GM21360 (cell line): Measurements from ENCODE around the gene TIPIN.
"Not testable (repeated sequence)": the region's sequence is repeated elsewhere in the genome, so short reads cannot be mapped to it uniquely, and the experiment has no call there.

ENCODE experiments used
- ATAC-seq: cut with Tn5 transposase; IDR thresholded peaks from one replicate; pipeline ENCODE4 v1.9.1; 2021; ENCODE audit warnings: mild to moderate bottlenecking, moderate library complexity; ENCODE audit not compliant: unreplicated experiment

The TIPIN gene

DNA sequence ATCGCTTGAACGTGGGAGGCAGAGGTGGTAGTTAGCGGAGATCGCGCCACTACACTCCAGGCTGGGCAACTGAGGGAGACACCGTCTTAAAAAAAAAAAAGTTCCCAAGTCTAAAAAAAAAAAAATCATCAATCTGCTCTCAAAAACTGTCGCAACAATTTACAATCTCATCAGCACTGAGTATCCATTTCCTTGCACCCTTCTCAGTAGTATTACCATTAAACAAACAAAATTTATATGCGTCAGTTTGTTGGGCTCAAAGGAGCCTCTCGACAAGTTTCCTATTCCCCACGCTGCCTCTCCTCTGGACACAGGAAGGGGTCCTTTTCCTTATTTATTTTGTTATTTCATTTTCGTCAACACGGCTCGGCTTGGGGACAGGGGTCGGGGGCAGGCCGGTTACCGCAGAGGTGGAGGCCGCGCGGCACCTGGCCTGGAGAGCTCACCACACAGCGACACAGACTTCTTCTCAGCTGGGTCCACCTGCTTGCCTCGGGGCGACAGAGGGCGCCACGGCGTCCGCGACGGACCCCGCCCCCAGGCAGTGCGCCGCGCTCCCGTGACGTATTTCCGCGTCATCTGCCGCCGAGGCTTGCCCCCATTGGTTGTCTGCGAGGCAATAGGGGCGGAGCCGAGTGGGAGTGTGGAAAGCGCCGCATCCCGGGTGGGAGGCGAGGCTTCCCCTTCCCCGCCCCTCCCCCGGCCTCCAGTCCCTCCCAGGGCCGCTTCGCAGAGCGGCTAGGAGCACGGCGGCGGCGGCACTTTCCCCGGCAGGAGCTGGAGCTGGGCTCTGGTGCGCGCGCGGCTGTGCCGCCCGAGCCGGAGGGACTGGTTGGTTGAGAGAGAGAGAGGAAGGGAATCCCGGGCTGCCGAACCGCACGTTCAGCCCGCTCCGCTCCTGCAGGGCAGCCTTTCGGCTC, 30.0 kb upstream of the TIPIN start, which contains the start of gene MAP2K1:
TSS of gene MAP2K1 (plus strand) at position 709 of the 920 bp plus-strand sequence. CDS start 436 bp downstream, outside the sequence.
- peak; percentile 78 for ATAC-seq

DNA sequence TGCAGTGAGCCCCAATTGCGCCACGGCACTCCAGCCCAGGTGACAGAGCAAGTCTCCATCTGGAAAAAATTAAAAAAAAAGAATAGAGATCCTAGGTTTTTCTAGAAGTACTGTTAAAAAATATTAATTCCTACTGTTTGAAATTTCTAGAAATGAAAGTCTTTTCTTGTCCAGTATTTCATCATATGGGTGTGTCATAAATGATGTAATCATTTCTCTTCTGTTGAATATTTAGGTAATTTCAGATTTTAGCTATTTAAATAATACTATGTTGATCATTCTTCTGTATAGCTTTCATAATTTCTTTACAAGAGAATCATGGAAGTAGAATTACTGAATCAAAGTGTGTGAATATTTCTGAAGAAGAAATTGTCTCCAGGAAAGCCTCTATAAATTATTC, 24.9 kb upstream of the TIPIN start:
- not testable (repeated sequence) for ATAC-seq

DNA sequence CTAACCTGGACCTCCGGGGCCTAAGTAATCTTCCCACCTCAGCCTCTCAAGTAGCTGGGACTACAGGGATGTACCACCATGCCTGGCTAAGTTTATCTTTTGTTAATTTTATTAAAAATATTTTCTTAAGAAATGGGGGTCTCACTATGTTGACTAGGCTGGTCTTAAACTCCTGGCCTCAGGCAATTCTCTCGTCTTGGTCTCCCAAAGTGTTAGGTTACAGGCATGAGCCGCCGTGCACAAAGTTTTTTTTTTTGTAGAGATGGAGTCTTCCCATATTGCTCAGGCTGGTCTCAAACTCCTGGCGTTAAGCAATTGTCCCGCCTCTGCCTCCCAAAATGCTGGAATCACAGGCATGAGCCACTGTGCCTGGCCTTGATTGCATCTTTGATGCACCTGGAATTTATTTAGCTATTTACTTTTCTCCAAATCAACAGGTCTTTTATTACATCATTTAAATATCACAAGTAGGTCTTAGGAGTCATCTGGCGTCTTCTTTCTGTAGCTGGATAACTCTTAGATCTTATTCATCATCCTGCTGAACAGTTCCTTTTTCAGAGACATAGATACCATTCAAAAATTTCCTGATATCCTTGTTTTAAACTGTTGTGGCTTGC, 22.4 kb upstream of the TIPIN start:
- ATAC-seq, result no peak

GRCh38 chr15:66374179-66374578, 17.7 kb upstream of the TIPIN start:
- no peak for ATAC-seq

GRCh38 chr15:66369773-66370651, 13.5 kb upstream of the TIPIN start:
- ATAC-seq, result no peak

DNA sequence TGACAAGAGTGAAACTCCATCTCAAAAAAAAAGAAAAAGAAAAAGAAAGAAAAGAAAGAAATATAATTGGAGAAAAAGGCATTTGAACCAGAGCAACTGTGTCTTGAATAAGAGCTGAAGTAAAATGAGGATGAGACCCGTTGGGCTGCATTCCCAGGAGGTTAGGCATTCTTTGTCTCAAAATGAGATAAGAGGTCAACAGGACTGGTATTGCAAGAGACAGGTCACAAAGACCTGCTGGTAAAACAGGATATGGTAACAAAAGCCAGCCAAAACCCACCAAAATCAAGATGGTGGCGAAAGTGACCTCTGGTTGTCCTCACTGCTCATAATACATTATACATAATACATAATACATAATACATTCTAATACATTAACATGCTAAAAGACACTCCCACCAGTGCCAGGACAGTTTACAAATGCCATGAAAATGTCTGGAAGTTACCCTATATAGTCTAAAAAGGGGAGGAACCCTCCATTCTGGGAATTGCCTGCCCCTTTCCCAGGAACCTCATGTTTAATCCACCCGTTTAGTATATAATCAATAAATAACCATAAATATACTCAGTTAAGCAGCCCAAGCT, 8.6 kb upstream of the TIPIN start:
- ATAC-seq, result no peak

DNA sequence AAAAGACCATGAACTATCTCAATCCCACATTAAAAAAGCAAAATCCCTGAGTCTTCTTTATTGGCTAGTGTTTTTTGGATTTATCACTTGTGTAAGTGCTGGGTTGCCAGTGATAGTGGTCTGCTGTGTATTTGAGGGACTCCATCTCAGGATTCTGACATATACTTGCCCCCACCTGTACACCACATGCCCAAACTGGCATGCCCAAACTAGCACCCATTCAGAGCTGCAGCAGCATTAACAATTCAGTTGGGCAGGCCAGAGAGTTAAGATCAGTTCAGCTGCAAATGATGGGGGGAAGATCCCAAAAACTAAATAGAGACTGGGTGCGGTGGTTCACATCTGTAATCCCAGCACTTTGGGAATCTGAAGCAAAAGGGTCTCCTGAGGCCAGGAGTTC, 6.3 kb upstream of the TIPIN start:
- no peak for ATAC-seq

GRCh38 chr15:66361745-66362460, 5.4 kb upstream of the TIPIN start:
- ATAC-seq, result not testable (repeated sequence)

DNA sequence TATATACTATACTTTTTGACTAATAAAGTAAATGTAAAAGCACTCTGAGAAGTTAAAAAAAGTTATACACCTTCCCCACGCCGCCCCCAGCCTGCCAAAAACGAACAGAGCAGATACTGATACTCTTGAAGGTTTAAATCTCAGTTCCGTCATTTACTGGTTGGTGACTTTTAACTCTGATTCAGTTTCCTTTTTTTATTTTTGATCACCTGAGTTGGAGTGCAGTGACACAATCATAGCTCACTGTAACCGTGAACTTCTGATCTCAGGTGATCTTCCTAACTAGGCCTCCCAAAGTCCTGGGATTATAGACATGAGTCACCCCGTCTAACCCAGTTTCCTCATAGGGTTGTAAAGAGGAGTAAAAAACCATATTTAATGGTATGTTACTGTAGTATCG, 3.3 kb upstream of the TIPIN start:
- ATAC-seq, result no peak

- no peak for ATAC-seq
Measured at GRCh38 chr15:66356077-66356358, 467 bp downstream of the TIPIN start.

GRCh38 chr15:66348530-66348929, 8.0 kb downstream of the TIPIN start:
- ATAC-seq, result not testable (repeated sequence)

DNA sequence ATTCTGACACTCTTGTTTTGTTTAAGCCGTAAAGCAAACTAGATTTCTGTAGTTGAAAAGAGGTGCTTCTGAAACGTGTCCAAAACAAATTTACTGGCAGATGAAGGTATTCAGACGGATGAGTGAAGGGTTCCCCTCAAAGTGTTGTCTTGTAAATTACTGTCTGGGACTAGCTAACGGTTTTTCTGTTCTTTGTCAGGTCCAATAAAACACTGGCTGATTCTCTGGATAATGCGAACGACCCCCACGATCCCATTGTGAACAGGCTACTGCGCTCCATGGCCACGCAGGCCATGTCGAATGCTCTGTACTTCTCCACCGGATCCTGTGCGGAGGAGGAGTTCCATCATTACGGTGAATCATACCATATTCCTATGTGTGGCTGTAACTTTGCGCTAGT, 27.7 kb downstream of the TIPIN start:
- ATAC-seq, result no peak

GRCh38 chr15:66327736-66328135, 28.7 kb downstream of the TIPIN start:
- no peak for ATAC-seq

DNA sequence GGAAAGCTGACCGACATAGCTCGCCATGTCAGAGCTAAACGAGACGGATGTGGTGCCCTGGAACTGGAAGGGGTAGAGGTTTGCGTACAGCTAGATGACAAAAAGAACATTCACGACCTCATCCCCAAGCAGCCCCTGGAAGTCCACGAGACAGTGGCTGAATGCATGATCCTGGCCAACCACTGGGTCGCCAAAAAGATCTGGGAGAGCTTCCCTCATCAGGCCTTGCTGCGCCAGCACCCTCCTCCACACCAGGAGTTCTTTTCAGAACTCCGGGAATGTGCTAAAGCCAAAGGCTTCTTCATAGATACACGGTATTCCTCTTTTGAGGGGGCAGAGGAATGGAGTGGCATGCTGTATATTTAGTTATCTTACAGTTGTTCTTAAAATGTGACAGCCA, 30.4 kb downstream of the TIPIN start:
- no peak for ATAC-seq

GRCh38 chr15:66323312-66323928, 33.1 kb downstream of the TIPIN start:
- no peak for ATAC-seq

- ATAC-seq, result no peak
Measured at GRCh38 chr15:66312144-66312543, 44.3 kb downstream of the TIPIN start.

DNA sequence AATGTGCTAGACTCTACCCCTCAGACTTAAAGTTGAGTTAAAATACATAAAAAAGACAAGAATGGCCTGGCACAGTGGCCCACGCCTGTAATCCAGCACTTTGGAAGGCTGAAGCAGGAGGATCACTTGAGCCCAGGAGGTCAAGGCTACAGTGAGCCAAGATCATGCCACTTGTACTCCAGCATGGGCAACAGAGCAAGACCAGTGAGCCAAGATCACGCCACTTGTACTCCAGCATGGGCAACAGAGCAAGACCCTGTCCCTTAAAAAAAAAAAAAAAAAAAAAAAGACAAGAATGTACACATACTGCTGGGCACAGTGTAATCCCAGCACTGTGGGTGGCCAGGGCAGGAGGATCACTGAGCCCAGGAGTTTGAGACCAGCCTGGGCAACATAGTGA, 45.7 kb downstream of the TIPIN start:
- ATAC-seq, result no peak

GRCh38 chr15:66309828-66310227, 46.7 kb downstream of the TIPIN start:
- ATAC-seq, result no peak

- no peak for ATAC-seq
Measured at GRCh38 chr15:66308531-66308930, 48.0 kb downstream of the TIPIN start.

DNA sequence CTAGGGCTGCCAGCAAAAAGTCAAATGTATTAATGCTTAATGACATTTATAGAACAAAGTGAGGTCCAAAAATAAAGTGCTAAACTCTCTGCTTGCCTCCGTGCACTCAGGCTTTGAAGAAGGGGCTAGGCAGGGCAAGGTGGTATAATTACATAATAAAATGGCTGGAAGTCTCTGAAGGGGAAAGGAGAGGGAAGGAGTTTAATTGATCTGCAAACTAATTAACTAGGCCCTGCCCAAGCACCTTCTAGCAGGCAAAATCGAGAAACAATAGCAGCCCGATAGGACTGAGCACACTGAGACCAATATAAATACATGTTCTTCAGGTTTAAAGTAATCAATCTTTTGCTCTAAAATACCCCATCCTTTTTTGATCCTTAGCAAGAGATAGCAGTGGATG, 50.1 kb downstream of the TIPIN start:
- ATAC-seq, result no peak
